HepG2 (cell line): Measurements from ENCODE around the gene TAS1R1. TPM values are rescaled to one million over a fixed set of nuclear protein-coding genes. Genes with fewer than 3 reads are reported as not detected.

Source experiments
- ARHGAP35 ChIP-seq: sonication (generic); formaldehyde crosslinking; IDR thresholded peaks from 2 replicates; pipeline ENCODE4 v1.9.0; 2022; ENCODE audit warnings: mild to moderate bottlenecking, inconsistent platforms, moderate library complexity, missing genetic modification reagents, borderline replicate concordance
- CERS6 ChIP-seq: sonication (generic); formaldehyde crosslinking; IDR thresholded peaks from 2 replicates; pipeline ENCODE4 v1.5.0; 2020; ENCODE audit warnings: missing genetic modification reagents
- ETV5 ChIP-seq: IDR thresholded peaks from 2 replicates; pipeline ENCODE4 v1.6.1; 2018; ENCODE audit warnings: missing biosample characterization, missing genetic modification reagents, inconsistent platforms, borderline replicate concordance
- GABPA ChIP-seq, 2 experiments: IDR thresholded peaks; 2 replicates each; pipeline ENCODE4 v1.6.1; 2011 to 2016; ENCODE audit warnings: low read depth in 2 of 2, low read length in 1 of 2, missing biosample characterization in 1 of 2, missing genetic modification characterization in 1 of 2
- HNF1A ChIP-seq, 2 experiments: sonication (generic) in 1 of 2; formaldehyde crosslinking in 1 of 2; IDR thresholded peaks; 2 replicates each; pipeline versions ENCODE4 v1.4.0 to v1.6.1; 2016 to 2020; ENCODE audit warnings: borderline replicate concordance in 1 of 2, low read depth in 1 of 2, mild to moderate bottlenecking in 1 of 2, missing genetic modification reagents in 1 of 2
- LCORL ChIP-seq, 2 experiments: fragments of 450-650 bp in 1 of 2; sonication (generic) in 1 of 2; formaldehyde crosslinking in 1 of 2; IDR thresholded peaks; 2 replicates each; pipeline versions ENCODE4 v1.5.0 to v1.6.1; 2017 to 2020; ENCODE audit warnings: antibody characterized with exemption in 1 of 2, missing genetic modification reagents in 1 of 2
- PAXIP1 ChIP-seq: sonication (generic); formaldehyde crosslinking; conservative IDR thresholded peaks from 2 replicates; pipeline ENCODE4 v1.4.0; 2020; ENCODE audit warnings: mild to moderate bottlenecking, missing genetic modification reagents, moderate library complexity
- SRSF1 ChIP-seq: fragments of 200-400 bp; formaldehyde crosslinking; optimal IDR thresholded peaks from 2 replicates; pipeline ENCODE3; 2017; ENCODE audit warnings: mild to moderate bottlenecking, low read depth, low read length, moderate library complexity
- TGIF2 ChIP-seq: IDR thresholded peaks from 2 replicates; pipeline ENCODE4 v1.6.1; 2016; ENCODE audit warnings: control low read depth, missing compliant biosample characterization
- ZBTB43 ChIP-seq: sonication (generic); formaldehyde crosslinking; conservative IDR thresholded peaks from 2 replicates; pipeline ENCODE4 v1.4.0; 2020; ENCODE audit warnings: missing genetic modification reagents
- ZKSCAN1 ChIP-seq: fragments of 150-350 bp; IDR thresholded peaks from 2 replicates; pipeline ENCODE4 v1.6.1; 2014; ENCODE audit warnings: low read length
- ZMAT3 ChIP-seq: sonication (generic); formaldehyde crosslinking; conservative IDR thresholded peaks from 2 replicates; pipeline ENCODE4 v1.7.0; 2021; ENCODE audit warnings: missing genetic modification reagents
- ZNF784 ChIP-seq: sonication (generic); formaldehyde crosslinking; IDR thresholded peaks from 2 replicates; pipeline ENCODE4 v1.5.1; 2020; ENCODE audit warnings: missing genetic modification reagents, mild to moderate bottlenecking, borderline replicate concordance
- ZNF878 ChIP-seq: sonication (generic); formaldehyde crosslinking; IDR thresholded peaks from 2 replicates; pipeline ENCODE4 v1.8.1; 2023; ENCODE audit warnings: mild to moderate bottlenecking, missing genetic modification reagents, moderate library complexity
- ZNF891 ChIP-seq: sonication (generic); formaldehyde crosslinking; IDR thresholded peaks from 2 replicates; pipeline ENCODE4 v1.5.0; 2020; ENCODE audit warnings: mild to moderate bottlenecking, missing genetic modification reagents
- polyA plus RNA-seq, 8 experiments: library from polyadenylated mRNA; depleted of rRNA in 3 of 8; stranded (reverse) in 7 of 8; unstranded in 1 of 8; fragments of >200 nt; fragmentation: Illumina TruSeq in 4 of 8; extraction: Trizol in 4 of 8; gene quantifications; 2 replicates each; pipeline versions ENCODE4 v1.2.1 to v1.2.3, GENCODE V29; 2011 to 2016; ENCODE audit warnings: low read depth in 4 of 8, missing spikeins in 1 of 8, mixed read lengths in 1 of 8; ENCODE audit not compliant: insufficient read depth in 1 of 8
- total RNA-seq, 5 experiments: library from RNA; depleted of rRNA; stranded (reverse); fragments of >200 nt; fragmentation: Illumina TruSeq; extraction: Trizol; gene quantifications; 2 replicates each; pipeline ENCODE4 v1.2.3, GENCODE V29; 2016; ENCODE audit warnings: low read depth in 1 of 5

TAS1R1 gene
- total and polyA plus RNA-seq, 2 of the 13 experiments (the other 11 are each of a cell fraction or from before 2014, with no cell fraction given) = 1.4 to 1.6 TPM

- TF ChIP-seq SRSF1 (no peak), GABPA (IDR thresholded peaks at IDR 0.05; ENCODE audit: low read depth, low read length) (peak; percentile 77), GABPA (CRISPR knock-in tag; IDR thresholded peaks at IDR 0.05; ENCODE audit: low read depth) (peak; percentile 94), ZNF784 (CRISPR knock-in tag) (no peak; the same call in 1 of the 2 replicates), ZBTB43 (CRISPR knock-in tag) (no peak), ZNF878 (CRISPR knock-in tag) (no peak), HNF1A (IDR thresholded peaks at IDR 0.05; ENCODE audit: low read depth) (no peak), HNF1A (CRISPR knock-in tag; IDR thresholded peaks at IDR 0.05; ENCODE audit: borderline replicate concordance) (0 out of 2 replicates have a peak, but pooled peaks have one; percentile 8), PAXIP1 (CRISPR knock-in tag) (no peak; the same call in 1 of the 2 replicates), ZMAT3 (no peak), CERS6 (0 out of 2 replicates have a peak, but pooled peaks have one; percentile 38), TGIF2 (peak; percentile 41; the same call in 1 of the 2 replicates), ZKSCAN1 (no peak), LCORL (IDR thresholded peaks at IDR 0.05) (no peak), LCORL (CRISPR knock-in tag; IDR thresholded peaks at IDR 0.05) (peak; percentile 29; the same call in 1 of the 2 replicates), ZNF891 (CRISPR knock-in tag) (no peak), ARHGAP35 (CRISPR knock-in tag) (no peak; the same call in 1 of the 2 replicates), ETV5 (CRISPR knock-in tag) (peak; percentile 63; the same call in 1 of the 2 replicates)
These were observed 24.4 kb downstream of the TAS1R1 start, which contains the start of gene ZBTB48 (continued) for GRCh38 chr1:6579374-6580118.
